GM12878 (cell line): Measurements from ENCODE around the gene PKD1L1. TPM values are rescaled to one million over a fixed set of nuclear protein-coding genes. Genes with fewer than 3 reads are reported as not detected.

ENCODE experiments used
- ATAC-seq: fragments of 200-7000 bp; cut with Tn5 transposase; 3 replicates; pipeline ENCODE4 v1.9.1; 2020; ENCODE audit warnings: mild to moderate bottlenecking, moderate library complexity
- BruUV-seq: library from RNA; stranded (reverse); fragments of 400-500 nt; replicated peaks from 2 replicates; lab custom pipeline; 2021; lab: Mats Ljungman, UMichigan
- CTCF ChIA-PET: fragments of 300-600 bp; sonication (Branson Sonifier 250); formaldehyde crosslinking; extraction: SDS; loops from one replicate; lab custom pipeline; 2021; ENCODE audit warnings: inconsistent platforms; lab: Yijun Ruan, JAX
- POLR2A ChIA-PET: fragments of 350-600 bp; formaldehyde crosslinking; extraction: SDS; loops from one replicate; lab custom pipeline; 2021; ENCODE audit warnings: inconsistent platforms; lab: Charles Lee
- RAD21 ChIA-PET: fragments of 300-600 bp; sonication (Branson Sonifier 250); formaldehyde crosslinking; loops from one replicate; lab custom pipeline; 2023; ENCODE audit warnings: antibody characterized with exemption; ENCODE audit not compliant: unreplicated experiment; lab: Charles Lee
- SMC1A ChIA-PET: fragments of 300-600 bp; sonication (Branson Sonifier 250); formaldehyde crosslinking; loops from one replicate; lab custom pipeline; 2023; ENCODE audit not compliant: unreplicated experiment, uncharacterized antibody; lab: Charles Lee
- DNase-seq: peaks from one replicate; pipeline ENCODE4 v3.0.0-alpha.2; 2011; ENCODE audit warnings: low read depth, low spot score
- FAIRE-seq: peaks from 3 replicates; lab custom pipeline; 2011; peaks lifted over from hg19 to GRCh38; lab: Jason Lieb, UNC
- H2AFZ ChIP-seq: 2 replicates; pipeline ENCODE4 v1.6.0; 2011; ENCODE audit warnings: low read depth, low read length, control low read depth; ENCODE audit not compliant: control insufficient read depth
- H3K27ac ChIP-seq: 2 replicates; pipeline ENCODE4 v1.5.1; 2011; ENCODE audit warnings: control low read depth; ENCODE audit not compliant: control insufficient read depth, insufficient read depth
- H3K27me3 ChIP-seq, 2 experiments: replicated peaks in 1 of 2; 2 replicates each; pipeline versions ENCODE4 v1.6.0 to v1.6.1; 2011; ENCODE audit warnings: low read length in 1 of 2; ENCODE audit not compliant: control insufficient read depth in 2 of 2, insufficient read depth in 2 of 2
- H3K36me3 ChIP-seq, 2 experiments: 2 replicates each; pipeline ENCODE4 v1.5.1; 2011; ENCODE audit warnings: low read length in 1 of 2; ENCODE audit not compliant: control insufficient read depth in 2 of 2, insufficient read depth in 2 of 2
- H3K4me1 ChIP-seq: 2 replicates; pipeline ENCODE4 v1.6.1; 2011; ENCODE audit warnings: mild to moderate bottlenecking, low read length, moderate library complexity, mixed read lengths; ENCODE audit not compliant: control insufficient read depth, insufficient read depth
- H3K4me2 ChIP-seq: 2 replicates; pipeline ENCODE4 v1.6.0; 2011; ENCODE audit warnings: control low read depth; ENCODE audit not compliant: control insufficient read depth, insufficient read depth
- H3K4me3 ChIP-seq: fragments of 200-600 bp; sonication (generic); 2 replicates; pipeline ENCODE4 v1.5.1; 2016
- H3K79me2 ChIP-seq: 2 replicates; pipeline ENCODE4 v1.6.0; 2011; ENCODE audit warnings: low read length; ENCODE audit not compliant: control insufficient read depth, insufficient read depth
- H3K9ac ChIP-seq: 2 replicates; pipeline ENCODE4 v1.8.0; 2011; ENCODE audit warnings: low read length, control low read depth, mixed read lengths; ENCODE audit not compliant: control insufficient read depth, insufficient read depth
- H3K9me3 ChIP-seq: replicated peaks from 3 replicates; pipeline ENCODE4 v1.5.1; 2011; ENCODE audit warnings: mild to moderate bottlenecking, low read length; ENCODE audit not compliant: control insufficient read depth, insufficient read depth
- H4K20me1 ChIP-seq: 2 replicates; pipeline ENCODE4 v1.6.0; 2011; ENCODE audit not compliant: control insufficient read depth, insufficient read depth
- CEBPB ChIP-seq, 2 experiments: fragments of 150-350 bp in 1 of 2; IDR thresholded peaks; 2 replicates each; pipeline ENCODE4 v1.6.1; 2012 to 2014; ENCODE audit warnings: low read depth in 2 of 2, low read length in 2 of 2, borderline replicate concordance in 1 of 2, inconsistent platforms in 1 of 2
- CREB1 ChIP-seq: IDR thresholded peaks from 2 replicates; pipeline ENCODE4 v1.6.1; 2012; ENCODE audit warnings: low read depth, mild to moderate bottlenecking, inconsistent platforms
- ELK1 ChIP-seq: IDR thresholded peaks from 2 replicates; pipeline ENCODE4 v1.6.1; 2012; ENCODE audit warnings: low read depth, low read length, improper control_type of control experiment
- EZH2 ChIP-seq: IDR thresholded peaks from 2 replicates; pipeline ENCODE4 v1.6.1; 2012; ENCODE audit warnings: low read depth, mild to moderate bottlenecking, control low read depth, inconsistent platforms, low read length, borderline replicate concordance; ENCODE audit not compliant: control insufficient read depth
- FOS ChIP-seq: IDR thresholded peaks from 3 replicates; pipeline ENCODE4 v1.6.1; 2011; ENCODE audit warnings: borderline replicate concordance; ENCODE audit not compliant: insufficient read length; ENCODE audit errors: extremely low read depth
- GATAD2B ChIP-seq: fragments of 450-650 bp; conservative IDR thresholded peaks from 2 replicates; pipeline ENCODE4 v1.6.1; 2017; ENCODE audit warnings: low read depth, mild to moderate bottlenecking, moderate library complexity
- KLF5 ChIP-seq: fragments of 450-650 bp; IDR thresholded peaks from 2 replicates; pipeline ENCODE4 v1.6.1; 2014; ENCODE audit warnings: mild to moderate bottlenecking; ENCODE audit not compliant: partially characterized antibody
- MYC ChIP-seq: IDR thresholded peaks from 2 replicates; pipeline ENCODE4 v1.6.1; 2011; ENCODE audit warnings: mild to moderate bottlenecking, low read length, moderate library complexity, inconsistent platforms; ENCODE audit not compliant: insufficient read depth, insufficient replicate concordance, insufficient read length, severe bottlenecking
- NFXL1 ChIP-seq: fragments of 450-650 bp; IDR thresholded peaks from 2 replicates; pipeline ENCODE4 v1.6.1; 2017; ENCODE audit warnings: antibody characterized with exemption, mild to moderate bottlenecking, borderline replicate concordance
- NR2C2 ChIP-seq: IDR thresholded peaks from 2 replicates; pipeline ENCODE4 v1.6.1; 2011; ENCODE audit warnings: borderline replicate concordance, low read depth; ENCODE audit not compliant: control insufficient read depth, insufficient read length
- NRF1 ChIP-seq: conservative IDR thresholded peaks from 2 replicates; pipeline ENCODE4 v1.6.1; 2011; ENCODE audit warnings: mild to moderate bottlenecking, low read depth, low read length, improper control_type of control experiment
- RAD21 ChIP-seq: IDR thresholded peaks from 2 replicates; pipeline ENCODE4 v1.6.1; 2011; ENCODE audit warnings: mild to moderate bottlenecking, low read depth, low read length, moderate library complexity; ENCODE audit not compliant: insufficient read depth
- RAD51 ChIP-seq: fragments of 450-650 bp; IDR thresholded peaks from 2 replicates; pipeline ENCODE4 v1.6.1; 2016; ENCODE audit warnings: moderate library complexity, mild to moderate bottlenecking, inconsistent platforms
- RUNX3 ChIP-seq: IDR thresholded peaks from 2 replicates; pipeline ENCODE4 v1.6.1; 2012; ENCODE audit warnings: low read length, inconsistent platforms
- SMC3 ChIP-seq: IDR thresholded peaks from 2 replicates; pipeline ENCODE4 v1.6.1; 2011; ENCODE audit warnings: low read length, improper control_type of control experiment, borderline replicate concordance
- SUPT20H ChIP-seq: IDR thresholded peaks from 2 replicates; pipeline ENCODE4 v1.6.1; 2011; ENCODE audit warnings: low read depth, mild to moderate bottlenecking, low read length, moderate library complexity, borderline replicate concordance; ENCODE audit not compliant: control insufficient read depth
- YY1 ChIP-seq: IDR thresholded peaks from 2 replicates; pipeline ENCODE4 v1.6.1; 2011; ENCODE audit warnings: low read depth, mild to moderate bottlenecking, low read length
- ZNF622 ChIP-seq: fragments of 450-650 bp; IDR thresholded peaks from 2 replicates; pipeline ENCODE4 v1.6.1; 2017; ENCODE audit warnings: mild to moderate bottlenecking, inconsistent platforms
- WGBS: methylation state at CpG from one replicate; pipeline ENCODE4 v1.1.6; 2016; ENCODE audit warnings: low lambda C conversion rate; ENCODE audit not compliant: insufficient replicate concordance, insufficient coverage; ENCODE audit errors: missing lambda C conversion rate; 5-methylcytosine and 5-hydroxymethylcytosine counted together
- in situ Hi-C: fragments of 300-500 bp; cut with MboI; formaldehyde crosslinking; loops from 9 replicates; pipeline ENCODE4 v1.14.3; 2018; ENCODE audit warnings: mixed read lengths
- intact Hi-C: fragments of 100-400 bp; cut with micrococcal nuclease; formaldehyde crosslinking; loops from one replicate; pipeline ENCODE4 v1.14.2; 2022; ENCODE audit not compliant: unreplicated experiment
- polyA plus RNA-seq, 11 experiments: library from polyadenylated mRNA; depleted of rRNA in 4 of 11; unstranded in 6 of 11; stranded (reverse) in 5 of 11; fragments of >200 nt; fragmentation: Nextera tagmentation in 4 of 11; fragmentation: Illumina TruSeq in 1 of 11; extraction: Ambion mirVana in 4 of 11; extraction: Trizol in 1 of 11; gene quantifications; 1 replicate in 1 of 11; 2 replicates in 10 of 11; pipeline versions ENCODE4 v1.2.1 to v1.2.3, GENCODE V29; 2011 to 2016; ENCODE audit warnings: inconsistent platforms in 2 of 11, missing spikeins in 2 of 11, low read depth in 1 of 11
- total RNA-seq, 4 experiments: library from RNA; depleted of rRNA in 3 of 4; stranded (reverse); fragments of >200 nt in 3 of 4; fragmentation: Illumina TruSeq in 1 of 4; extraction: Trizol in 1 of 4; gene quantifications; 2 replicates each; pipeline versions ENCODE4 v1.2.1 to v1.2.3, GENCODE V29; 2013 to 2021
- TF ChIP-seq, protein P1 (sequence below): fragments of 450-650 bp; IDR thresholded peaks from 2 replicates; pipeline ENCODE4 v1.6.1; 2016; ENCODE audit warnings: mild to moderate bottlenecking

PKD1L1 gene
- total and polyA plus RNA-seq, 10 of the 15 experiments (the other 5 are each of a cell fraction or from before 2014, with no cell fraction given) = under 0.01 to 0.05 (median 0.02) TPM; not detected in 3

GRCh38 chr7:47968847-47969774 lies 20.8 kb upstream of the PKD1L1 start:
- Histone ChIP-seq H4K20me1 (no peaks in the 10 kb centered on the region), H3K4me3 (no peak overlapping the region), H3K79me2 (no peaks in the 10 kb centered on the region), H3K4me1 (peaks cover 5% of the 10 kb centered on the region), H3K27me3 (no peaks in the 10 kb centered on the region), H3K27ac (no peak overlapping the region), H2AFZ (no peak overlapping the region), H3K9me3 (no peaks in the 10 kb centered on the region), H3K4me2 (no peak overlapping the region), H3K36me3 (peaks cover 12 to 22% of the 10 kb centered on the region in 2 experiments; a peak in 3 of 4 replicates), H3K9ac (no peak overlapping the region)
- no TSS peak for BruUV-seq
- in situ Hi-C loops = no loop called here
- DNase-seq (no peak), ATAC-seq (peak; percentile 93), FAIRE-seq (peak; percentile 93)
- RAD21 ChIA-PET = interaction anchor here (0.8 to 1.0 kb wide), 3 partner anchors 9 to 703 kb away, joined by 3 to 6 read pairs (median 5); no protein-coding TSS in a partner anchor
- POLR2A ChIA-PET = no interaction called here
- 69% methylated on average over 5 of the region's 5 CpGs for WGBS
- intact Hi-C loops = loop anchor here (2.0 kb wide), 1 partner anchor 24 kb away; no protein-coding TSS in a partner anchor
- SMC1A ChIA-PET = interaction anchor here (0.9 to 2.7 kb wide), 4 partner anchors 9 to 24 kb away, joined by 3 to 18 read pairs (median 6); partner anchors contain the start of gene PKD1L1
- CTCF ChIA-PET = interaction anchor here (0.5 to 2.7 kb wide), 18 partner anchors 9 to 703 kb away, joined by 3 to 35 read pairs (median 3); partner anchors contain the start of gene PKD1L1
- peak; percentile 79 for TF ChIP-seq RAD21
- no peak for TF ChIP-seq KLF5
- TF ChIP-seq GATAD2B = no peak
- TF ChIP-seq SUPT20H = no peak
- no peak for TF ChIP-seq FOS
- no peak for TF ChIP-seq ELK1
- TF ChIP-seq YY1 = peak; percentile 48; the same call in 1 of the 2 replicates
- peak; percentile 60; the same call in 1 of the 2 replicates for TF ChIP-seq SMC3
- TF ChIP-seq EZH2 = no peak
- no peak for TF ChIP-seq NR2C2
- no peak for TF ChIP-seq NRF1
- TF ChIP-seq ZNF622 = no peak
- TF ChIP-seq CREB1 = no peak
- TF ChIP-seq RUNX3 = peak; percentile 63; the same call in 1 of the 2 replicates
- no peak for TF ChIP-seq MYC
- no peak for TF ChIP-seq RAD51
- TF ChIP-seq NFXL1 = no peak
- TF ChIP-seq CEBPB (IDR thresholded peaks at IDR 0.05; ENCODE audit: borderline replicate concordance in 1 of 2, low read depth in 2 of 2, low read length in 2 of 2) = no peak
- TF ChIP-seq, protein P1, sequence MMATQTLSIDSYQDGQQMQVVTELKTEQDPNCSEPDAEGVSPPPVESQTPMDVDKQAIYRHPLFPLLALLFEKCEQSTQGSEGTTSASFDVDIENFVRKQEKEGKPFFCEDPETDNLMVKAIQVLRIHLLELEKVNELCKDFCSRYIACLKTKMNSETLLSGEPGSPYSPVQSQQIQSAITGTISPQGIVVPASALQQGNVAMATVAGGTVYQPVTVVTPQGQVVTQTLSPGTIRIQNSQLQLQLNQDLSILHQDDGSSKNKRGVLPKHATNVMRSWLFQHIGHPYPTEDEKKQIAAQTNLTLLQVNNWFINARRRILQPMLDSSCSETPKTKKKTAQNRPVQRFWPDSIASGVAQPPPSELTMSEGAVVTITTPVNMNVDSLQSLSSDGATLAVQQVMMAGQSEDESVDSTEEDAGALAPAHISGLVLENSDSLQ = no peak
